Epithelial cell of esophagus (primary cell): ENCODE measurements around the gene POC1A.
"Not testable (repeated sequence)": the region's sequence is repeated elsewhere in the genome, so short reads cannot be mapped to it uniquely, and the experiment has no call there.

ENCODE experiments used
- DNase-seq: peaks from one replicate; pipeline ENCODE4 v3.0.0; 2010; ENCODE audit warnings: low read depth
- H3K4me3 ChIP-seq: 2 replicates; pipeline ENCODE4 v1.5.1; 2011; ENCODE audit warnings: mild to moderate bottlenecking, low read length, control low read depth
- CTCF ChIP-seq: IDR thresholded peaks from 2 replicates; pipeline ENCODE4 v1.5.1; 2011; ENCODE audit warnings: low read depth, mild to moderate bottlenecking, low read length, control low read depth, inconsistent platforms; ENCODE audit not compliant: insufficient read depth; ENCODE audit errors: missing control alignments

Gene POC1A

GRCh38 chr3:52034212-52034611 lies 120.0 kb downstream of the POC1A start:
- TF ChIP-seq CTCF: no peak
- DNase-seq: no peak
- no peak overlapping the region for H3K4me3 ChIP-seq

- not testable (repeated sequence) for H3K4me3 ChIP-seq, DNase-seq
Observed at GRCh38 chr3:52033748-52034147, 120.5 kb downstream of the POC1A start.

- no peak for TF ChIP-seq CTCF
- DNase-seq: no peak
- no peak overlapping the region for H3K4me3 ChIP-seq
Observed at GRCh38 chr3:52032702-52033408, 121.4 kb downstream of the POC1A start.

GRCh38 chr3:52031896-52032295 lies 122.3 kb downstream of the POC1A start:
- no peak overlapping the region for H3K4me3 ChIP-seq
- no peak for TF ChIP-seq CTCF
- no peak for DNase-seq

GRCh38 chr3:52030714-52031310 lies 123.4 kb downstream of the POC1A start:
- no peak for TF ChIP-seq CTCF
- peak; percentile 85 for DNase-seq
- no peak overlapping the region for H3K4me3 ChIP-seq

- no peak for DNase-seq
- H3K4me3 ChIP-seq: no peak overlapping the region
- TF ChIP-seq CTCF: no peak
Observed at GRCh38 chr3:52029535-52029934, 124.7 kb downstream of the POC1A start.

GRCh38 chr3:52029053-52029452 lies 125.2 kb downstream of the POC1A start:
- no peak overlapping the region for H3K4me3 ChIP-seq
- TF ChIP-seq CTCF: no peak
- DNase-seq: no peak
